Ovary (tissue), 9 donors: ENCODE data around the gene OPRL1. TPM values are rescaled to one million over a fixed set of nuclear protein-coding genes. Genes with fewer than 3 reads are reported as not detected.

Source experiments
- DNase-seq, 5 donors: peaks; one replicate each; pipeline ENCODE4 v3.0.0-alpha.2; 2019 to 2020
- H3K27ac ChIP-seq, 2 donors: fragments of 200-600 bp; one replicate each; pipeline versions ENCODE4 v1.5.1 to v1.8.0; 2019 to 2022
- H3K27me3 ChIP-seq: fragments of 200-600 bp; one replicate; pipeline ENCODE4 v1.8.0; 2022
- H3K36me3 ChIP-seq: fragments of 200-600 bp; sonication (generic); one replicate; pipeline ENCODE4 v1.5.1; 2019
- H3K4me1 ChIP-seq: one replicate; pipeline ENCODE4 v1.8.1; 2013; ENCODE audit warnings: mild to moderate bottlenecking, moderate library complexity; ENCODE audit not compliant: insufficient read depth
- H3K4me3 ChIP-seq: fragments of 200-600 bp; sonication (generic); one replicate; pipeline ENCODE4 v1.5.1; 2017
- H3K9me3 ChIP-seq, 2 donors: fragments of 200-600 bp in 1 of 2; sonication (generic) in 1 of 2; one replicate each; pipeline versions ENCODE4 v1.5.1 to v1.8.1; 2013 to 2019; ENCODE audit warnings: mild to moderate bottlenecking in 1 of 2, moderate library complexity in 1 of 2
- EP300 ChIP-seq: sonication (generic); formaldehyde crosslinking; IDR thresholded peaks from one replicate; pipeline ENCODE4 v1.6.1; 2017; ENCODE audit warnings: antibody characterized with exemption
- POLR2A ChIP-seq: fragments of 450-650 bp; IDR thresholded peaks from one replicate; pipeline ENCODE4 v1.6.1; 2017; ENCODE audit warnings: antibody characterized with exemption, mild to moderate bottlenecking, moderate library complexity
- WGBS, 3 donors: extraction: QIAGEN DNeasy Blood & Tissue Kit in 1 of 3; methylation state at CpG; one replicate each; pipeline versions ENCODE4 v1.1.5 to v1.1.7; 2013 to 2017; 5-methylcytosine and 5-hydroxymethylcytosine counted together
- intact Hi-C, 4 donors: fragments of 100-400 bp; cut with DNase I; formaldehyde crosslinking; loops; one replicate each; pipeline versions ENCODE4 v1.11.0 to v1.15.1; 2022 to 2023
- polyA plus RNA-seq, 2 donors: library from polyadenylated mRNA; stranded (reverse); fragments of 200-250 nt in 1 of 2; fragments of 350-450 nt in 1 of 2; fragmentation: Illumina TruSeq in 1 of 2; extraction: RNeasy Lipid Tissue Mini Kit (QIAGEN cat#74804) in 1 of 2; gene quantifications; one replicate each; pipeline ENCODE4 v1.2.3, GENCODE V29; 2013 to 2014
- total RNA-seq, 7 donors: library from RNA; depleted of rRNA in 2 of 7; stranded (reverse); fragments of >200 nt in 2 of 7; fragmentation: NEBNext Ultra II Directional in 3 of 7; extraction: Animal tissue kit (Norgen Biotek cat#: 25700) in 3 of 7; gene quantifications; one replicate each; pipeline versions ENCODE4 v1.1.0 to v1.2.4, GENCODE V29; 2016 to 2023
- TF ChIP-seq, protein P1 (sequence below), 3 donors: fragments of 450-650 bp in 2 of 3; fragments of 200-600 bp in 1 of 3; IDR thresholded peaks; one replicate each; pipeline versions ENCODE4 v1.5.1 to v1.8.0; 2016 to 2022; ENCODE audit warnings: antibody characterized with exemption in 3 of 3, mild to moderate bottlenecking in 1 of 3
- donor health status: DM: no; HTN: no; CAD: no; lungs with moderate emphysema.
- donor health status: DM: no; HTN: no; CAD: no.
- donor health status: Bipolar disorder and iron deficiency.
- donor health status: DM: yes; HTN: yes; CAD: no.
- donor health status: DM: no; HTN: no; CAD: no.
- donor health status: DM: yes; HTN: yes; CAD: no.

Gene OPRL1
- total and polyA plus RNA-seq, 9 donors: 0.12 to 0.80 (median 0.43) TPM

DNA sequence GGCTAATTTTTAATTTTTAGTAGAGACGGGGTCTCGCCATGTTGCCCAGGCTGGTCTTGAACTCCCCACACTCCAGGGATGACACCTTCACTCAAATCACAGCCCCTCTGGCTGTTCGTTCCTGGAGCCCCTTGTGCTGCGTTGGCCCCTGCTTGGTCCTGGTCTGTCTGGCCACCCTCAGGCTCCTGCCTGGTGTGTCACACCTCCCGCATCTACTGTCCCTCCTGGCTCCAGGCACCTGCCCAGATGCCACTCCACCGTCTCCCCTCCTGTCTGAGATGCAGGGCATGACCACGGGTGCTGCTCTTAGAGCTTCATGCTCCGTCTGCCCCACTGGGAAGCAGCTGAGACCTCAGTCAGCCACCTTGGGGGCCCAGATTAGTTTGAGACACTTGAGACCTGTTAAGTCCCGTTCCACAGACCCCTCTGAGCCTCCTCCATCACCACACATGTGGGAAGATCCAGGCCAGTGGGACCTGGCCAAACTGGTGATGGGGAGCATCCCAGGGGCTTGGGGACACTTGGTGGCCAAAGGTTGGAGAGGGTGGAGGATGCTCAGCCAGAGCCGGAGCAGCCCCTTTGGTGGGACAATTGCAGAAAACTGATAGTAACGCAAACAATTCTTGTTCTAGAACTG is 49.4 kb downstream of the OPRL1 start:
- intact Hi-C loops: no loop called here
- DNase-seq: no peak
- TF ChIP-seq POLR2A: no peak
- no peak for TF ChIP-seq EP300
- TF ChIP-seq, protein P1, sequence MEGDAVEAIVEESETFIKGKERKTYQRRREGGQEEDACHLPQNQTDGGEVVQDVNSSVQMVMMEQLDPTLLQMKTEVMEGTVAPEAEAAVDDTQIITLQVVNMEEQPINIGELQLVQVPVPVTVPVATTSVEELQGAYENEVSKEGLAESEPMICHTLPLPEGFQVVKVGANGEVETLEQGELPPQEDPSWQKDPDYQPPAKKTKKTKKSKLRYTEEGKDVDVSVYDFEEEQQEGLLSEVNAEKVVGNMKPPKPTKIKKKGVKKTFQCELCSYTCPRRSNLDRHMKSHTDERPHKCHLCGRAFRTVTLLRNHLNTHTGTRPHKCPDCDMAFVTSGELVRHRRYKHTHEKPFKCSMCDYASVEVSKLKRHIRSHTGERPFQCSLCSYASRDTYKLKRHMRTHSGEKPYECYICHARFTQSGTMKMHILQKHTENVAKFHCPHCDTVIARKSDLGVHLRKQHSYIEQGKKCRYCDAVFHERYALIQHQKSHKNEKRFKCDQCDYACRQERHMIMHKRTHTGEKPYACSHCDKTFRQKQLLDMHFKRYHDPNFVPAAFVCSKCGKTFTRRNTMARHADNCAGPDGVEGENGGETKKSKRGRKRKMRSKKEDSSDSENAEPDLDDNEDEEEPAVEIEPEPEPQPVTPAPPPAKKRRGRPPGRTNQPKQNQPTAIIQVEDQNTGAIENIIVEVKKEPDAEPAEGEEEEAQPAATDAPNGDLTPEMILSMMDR (IDR thresholded peaks at IDR 0.05): no peak

DNA sequence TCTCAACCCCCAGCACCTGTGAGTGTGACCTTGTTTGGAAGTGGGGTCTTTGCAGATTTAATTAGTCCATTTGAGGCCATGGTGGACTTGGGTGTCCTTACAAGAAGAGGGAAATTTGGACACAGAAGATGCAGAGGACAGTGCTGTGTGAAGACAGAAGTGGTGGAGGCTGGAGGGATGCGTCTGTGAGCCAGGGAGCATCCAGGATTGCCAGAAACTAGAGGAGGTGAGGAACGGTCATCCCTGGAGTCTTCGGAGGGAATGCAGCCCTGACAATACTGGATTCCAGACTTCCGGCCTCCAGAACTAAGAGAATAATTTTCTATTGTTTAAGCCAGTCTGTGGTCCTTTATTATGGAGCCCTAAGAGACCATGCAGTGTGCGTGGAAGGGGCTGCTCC is 50.4 kb downstream of the OPRL1 start:
- intact Hi-C loops: no loop called here
- H3K4me3 ChIP-seq: no peak overlapping the region
- DNase-seq: no peak
- no peaks in the 10 kb centered on the region for H3K9me3 ChIP-seq
- no peaks in the 10 kb centered on the region for H3K36me3 ChIP-seq
- 51 to 62% (median 59%) methylated on average over 5 of the region's 5 CpGs for WGBS, 3 donors
- H3K4me1 ChIP-seq: no peaks in the 10 kb centered on the region
- H3K27me3 ChIP-seq: no peaks in the 10 kb centered on the region
- no peak overlapping the region for H3K27ac ChIP-seq
- TF ChIP-seq EP300: no peak
- TF ChIP-seq POLR2A: no peak
- TF ChIP-seq, protein P1 (IDR thresholded peaks at IDR 0.05): no peak

More for the DNA sequence above, 49.4 kb downstream of the OPRL1 start:
- Histone ChIP-seq H3K9me3 (no peaks in the 10 kb centered on the region), H3K4me1 (no peaks in the 10 kb centered on the region), H3K27ac (no peak overlapping the region), H3K36me3 (no peaks in the 10 kb centered on the region), H3K27me3 (no peaks in the 10 kb centered on the region), H3K4me3 (no peak overlapping the region)
- WGBS, 3 donors: 79 to 83% (median 80%) methylated on average over 11 of the region's 11 CpGs

DNA sequence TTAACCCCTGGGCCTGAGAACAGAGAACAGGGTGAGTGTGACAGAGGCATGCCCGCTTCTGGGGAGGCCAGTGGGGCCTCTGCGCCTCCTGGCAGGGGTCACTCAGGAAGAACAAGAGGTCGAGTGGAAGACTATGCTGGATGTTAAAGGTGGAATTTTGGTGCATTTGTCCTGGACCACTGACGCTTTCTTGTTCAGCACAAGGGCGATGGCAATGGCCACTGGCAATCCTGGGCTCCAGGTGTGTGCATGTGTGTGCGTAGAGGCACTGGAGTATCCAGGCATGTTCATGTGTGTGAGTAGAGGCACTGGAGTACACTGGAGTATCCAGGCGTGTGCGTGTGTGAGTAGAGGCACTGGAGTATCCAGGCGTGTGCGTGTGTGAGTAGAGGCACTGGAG is 51.0 kb downstream of the OPRL1 start:
- H3K27ac ChIP-seq: no peak overlapping the region
- TF ChIP-seq, protein P1 (IDR thresholded peaks at IDR 0.05): no peak
- no peak for TF ChIP-seq POLR2A
- TF ChIP-seq EP300: no peak
- 73 to 82% (median 76%) methylated on average over 10 of the region's 10 CpGs for WGBS, 3 donors
- H3K4me3 ChIP-seq: no peak overlapping the region
- H3K4me1 ChIP-seq: no peaks in the 10 kb centered on the region
- no peaks in the 10 kb centered on the region for H3K9me3 ChIP-seq
- H3K36me3 ChIP-seq: no peaks in the 10 kb centered on the region
- no peak for DNase-seq
- intact Hi-C loops: no loop called here
- H3K27me3 ChIP-seq: no peaks in the 10 kb centered on the region

DNA sequence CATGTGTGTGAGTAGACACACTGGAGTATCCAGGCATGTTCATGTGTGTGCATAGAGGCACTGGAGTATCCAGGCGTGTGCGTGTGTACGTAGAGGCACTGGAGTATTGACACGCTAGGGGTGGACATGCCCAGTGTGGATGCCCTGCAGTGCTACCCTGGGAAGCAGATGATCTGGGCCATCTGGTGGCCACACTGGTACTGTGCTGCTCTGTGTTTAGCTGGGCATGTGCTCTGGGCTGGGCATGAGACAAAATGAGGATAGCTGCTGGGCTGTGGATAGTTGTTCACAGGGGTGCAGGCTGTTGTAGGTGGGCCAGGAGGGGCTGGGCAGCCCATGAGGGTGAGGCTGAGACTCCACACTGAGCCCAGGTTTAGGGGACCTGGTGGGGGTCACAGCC is 51.5 kb downstream of the OPRL1 start:
- no peak overlapping the region for H3K4me3 ChIP-seq
- H3K9me3 ChIP-seq: no peaks in the 10 kb centered on the region
- H3K36me3 ChIP-seq: no peaks in the 10 kb centered on the region
- no peaks in the 10 kb centered on the region for H3K27me3 ChIP-seq
- intact Hi-C loops: no loop called here
- 71 to 83% (median 79%) methylated on average over 4 of the region's 4 CpGs for whole genome bisulfite sequencing, 3 donors
- no peak for DNase-seq
- TF ChIP-seq EP300 (no peak), POLR2A (no peak)
- TF ChIP-seq, protein P1 (IDR thresholded peaks at IDR 0.05): no peak
- H3K27ac ChIP-seq: no peak overlapping the region
- no peaks in the 10 kb centered on the region for H3K4me1 ChIP-seq
